DMS114 treated with DMSO at 0.1 percent for 48 hours (cell line): Measurements from ENCODE around the gene CCDC102A.
A peak's percentile ranks its signal among the peaks of the same experiment; 100 is the strongest.

ENCODE experiments used
- DNase-seq: peaks from one replicate; lab custom pipeline; 2025; ENCODE audit not compliant: unreplicated experiment; lab: John Stamatoyannopoulos, UW

The CCDC102A gene

GRCh38 chr16:57479976-57480753, 56.2 kb downstream of the CCDC102A start:
- DNase-seq = no peak

- no peak for DNase-seq
Measured at GRCh38 chr16:57479205-57479975, 57.0 kb downstream of the CCDC102A start.

DNA sequence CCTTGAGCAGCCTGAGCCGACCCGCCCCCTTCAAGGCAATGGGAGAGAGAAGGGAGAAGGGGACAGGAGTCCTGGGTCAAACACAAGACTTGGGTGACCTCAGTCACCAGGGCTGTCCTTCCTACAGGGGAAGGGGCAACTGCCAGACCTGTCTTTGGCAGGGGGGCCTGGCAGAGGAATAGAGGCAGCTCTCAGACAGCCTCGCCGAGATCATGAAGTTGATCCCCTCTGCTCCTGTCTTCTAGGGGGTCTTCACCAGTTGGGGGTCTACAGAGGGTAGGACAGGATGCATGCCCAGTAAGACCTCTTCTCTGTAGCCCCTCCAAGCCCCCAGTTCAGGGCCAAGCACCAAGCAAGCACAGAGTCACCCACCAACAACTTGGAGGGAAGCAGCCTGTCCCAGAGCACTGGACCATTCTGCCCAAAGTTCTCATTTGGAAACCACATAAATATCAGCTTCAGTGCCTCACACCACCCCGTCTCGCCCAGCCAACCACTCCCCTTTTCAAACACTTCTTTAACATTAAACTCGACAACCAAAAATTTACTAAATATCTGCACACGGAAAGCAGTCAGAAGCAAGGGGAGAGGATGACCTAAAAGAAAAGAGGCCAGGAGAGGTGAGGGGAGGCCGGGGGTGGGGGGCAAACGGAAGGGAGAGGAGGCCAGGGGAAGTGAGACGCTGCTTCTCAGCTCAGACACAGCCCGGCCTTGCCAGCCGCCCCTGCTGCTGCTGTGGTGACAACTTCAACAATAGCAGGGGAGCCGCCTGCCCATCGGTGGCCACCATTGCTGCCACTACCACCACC, 57.8 kb downstream of the CCDC102A start:
- no peak for DNase-seq

DNA sequence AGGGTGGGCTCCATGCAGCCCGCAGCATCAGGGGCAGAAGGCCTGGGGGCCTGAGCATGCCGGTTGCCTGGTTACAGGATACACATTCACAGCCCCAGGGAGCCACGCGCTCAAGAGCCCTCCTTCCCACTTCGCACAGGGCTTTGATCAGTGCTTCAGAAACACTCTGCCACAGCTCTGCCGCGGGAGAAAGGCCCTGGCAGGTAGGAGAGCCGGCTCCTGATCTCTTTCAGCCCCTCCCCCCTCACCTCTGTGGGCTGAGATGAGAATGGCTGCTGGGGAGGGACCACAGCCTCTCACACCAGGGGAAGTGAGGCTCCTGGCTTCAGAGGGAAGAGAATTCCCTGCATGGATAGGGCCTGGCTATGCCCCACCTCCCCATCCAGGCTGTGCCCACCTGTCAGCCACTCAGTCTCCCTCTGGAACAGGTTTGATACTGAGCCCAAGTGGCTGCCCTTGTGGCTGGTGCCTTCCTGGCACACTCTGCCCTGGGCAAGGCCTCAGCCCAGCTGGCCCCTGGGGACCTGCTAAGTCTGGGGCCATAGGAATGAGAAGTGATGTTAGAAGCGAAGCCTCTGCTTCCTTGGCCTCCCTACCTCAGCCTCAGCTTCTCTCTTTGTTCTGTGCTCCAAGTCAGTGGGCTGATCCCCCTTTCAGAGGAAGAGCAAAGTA, 58.7 kb downstream of the CCDC102A start:
- DNase-seq = no peak

- DNase-seq = no peak
Measured at GRCh38 chr16:57476546-57477410, 59.6 kb downstream of the CCDC102A start.

- DNase-seq = no peak
Measured at GRCh38 chr16:57475711-57476339, 60.5 kb downstream of the CCDC102A start.

DNA sequence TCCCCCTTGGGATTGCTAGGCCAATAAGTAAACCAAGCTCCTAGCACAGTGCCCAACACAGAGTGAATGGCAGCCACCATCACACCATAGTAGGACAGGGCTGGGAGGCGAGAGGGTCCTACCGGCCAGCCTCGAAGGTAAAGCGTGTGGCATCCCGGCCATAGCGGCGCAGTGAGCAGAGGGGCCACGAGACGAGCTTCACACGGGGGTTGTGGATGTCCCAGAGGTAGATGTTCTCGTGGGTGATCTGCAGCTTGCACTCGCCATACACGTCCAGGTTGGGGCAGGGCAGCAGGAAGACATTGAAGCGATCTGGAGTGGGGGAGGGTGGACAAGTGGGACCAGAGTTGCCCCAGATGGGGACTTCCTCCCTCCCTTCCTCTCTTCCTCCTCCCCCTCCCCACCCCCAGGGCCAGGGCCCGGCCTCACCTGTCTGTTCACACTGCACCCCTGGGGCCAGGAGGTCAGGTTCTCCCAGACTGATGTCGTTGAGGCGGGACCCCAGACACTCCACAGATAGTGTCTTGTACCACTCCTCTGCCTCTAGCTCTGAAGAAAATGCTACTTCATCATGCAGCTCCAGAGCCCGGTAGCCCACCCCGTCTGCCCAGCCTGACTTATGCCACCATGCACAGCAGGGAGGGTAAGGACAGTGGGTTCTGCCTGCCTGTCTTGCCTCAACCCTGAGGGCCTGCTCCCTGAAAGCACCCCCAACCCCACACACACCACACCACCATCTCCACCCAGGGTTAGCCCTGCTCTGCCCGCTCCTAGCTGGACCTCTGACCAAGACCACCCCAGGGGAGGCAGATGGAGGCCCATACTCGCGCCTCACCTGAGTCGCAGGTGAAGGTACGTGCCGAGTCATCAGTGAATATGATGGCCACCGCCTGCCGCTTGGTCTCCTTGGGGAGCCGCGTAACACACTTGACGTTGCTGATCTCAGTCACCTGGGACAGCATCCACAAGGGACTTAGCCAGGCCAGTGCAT, 61.4 kb downstream of the CCDC102A start:
- DNase-seq = no peak

DNA sequence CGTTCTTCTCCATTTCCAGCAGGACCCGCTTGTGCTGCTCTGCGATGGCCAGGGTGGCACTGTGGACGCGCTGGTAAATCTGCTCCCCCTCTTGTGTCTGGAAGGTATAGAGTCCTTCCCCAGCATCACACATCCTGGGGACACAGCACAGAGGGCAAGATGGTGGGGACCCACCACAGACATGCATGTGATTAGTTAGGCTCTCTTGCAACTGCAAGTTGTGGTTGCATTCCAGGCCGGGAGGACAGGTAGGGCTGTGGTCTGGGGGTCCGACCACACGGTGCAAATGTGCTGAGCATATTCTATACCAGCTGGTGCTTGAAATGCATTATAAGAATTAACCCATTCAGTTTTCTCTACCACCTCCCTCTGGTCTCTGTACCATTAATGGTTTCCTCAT, 62.5 kb downstream of the CCDC102A start:
- no peak for DNase-seq

GRCh38 chr16:57473176-57473840, 63.1 kb downstream of the CCDC102A start:
- no peak for DNase-seq

DNA sequence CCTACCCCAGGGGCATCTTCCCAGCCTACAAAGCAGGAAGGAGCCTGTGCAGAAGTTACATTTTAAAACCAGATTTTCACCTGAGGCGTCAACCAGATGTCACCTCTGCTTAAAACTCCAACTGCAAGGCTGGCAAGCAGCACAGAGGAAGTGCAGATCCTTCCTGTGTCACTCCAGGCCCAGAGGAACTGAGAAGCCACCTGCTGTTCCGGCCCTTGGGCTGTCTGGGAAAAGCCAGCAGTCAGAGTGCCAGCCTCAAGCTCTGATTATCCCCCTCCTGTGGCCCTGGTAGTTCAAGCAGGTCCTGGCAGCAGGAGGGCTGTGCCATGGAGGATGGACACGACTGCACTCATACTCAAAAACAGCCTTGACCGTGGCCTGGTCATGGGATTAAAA, 63.7 kb downstream of the CCDC102A start:
- DNase-seq = no peak

- peak; percentile 16 for DNase-seq
Measured at GRCh38 chr16:57471852-57472664, 64.3 kb downstream of the CCDC102A start.

GRCh38 chr16:57471209-57471608, 65.2 kb downstream of the CCDC102A start:
- DNase-seq = no peak

DNA sequence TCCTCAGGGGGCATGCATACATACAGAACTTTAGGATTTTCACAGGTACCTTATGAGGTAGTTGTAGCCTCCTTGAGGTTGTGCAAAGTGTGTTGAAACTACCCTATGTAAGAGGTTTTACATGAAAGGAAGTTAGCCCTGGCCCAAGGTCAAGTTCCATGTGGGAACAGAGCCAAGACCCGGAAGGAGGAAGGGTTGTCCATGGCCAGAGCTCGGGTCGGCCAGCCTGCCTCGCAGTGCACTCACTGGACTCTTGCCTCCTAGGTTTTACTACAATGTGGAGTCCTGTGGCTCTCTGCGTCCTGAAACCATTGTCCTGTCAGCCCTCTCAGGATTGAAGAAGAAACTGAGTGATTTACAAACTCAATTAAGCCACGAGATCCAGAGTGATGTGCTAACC, 65.7 kb downstream of the CCDC102A start:
- DNase-seq = no peak

DNA sequence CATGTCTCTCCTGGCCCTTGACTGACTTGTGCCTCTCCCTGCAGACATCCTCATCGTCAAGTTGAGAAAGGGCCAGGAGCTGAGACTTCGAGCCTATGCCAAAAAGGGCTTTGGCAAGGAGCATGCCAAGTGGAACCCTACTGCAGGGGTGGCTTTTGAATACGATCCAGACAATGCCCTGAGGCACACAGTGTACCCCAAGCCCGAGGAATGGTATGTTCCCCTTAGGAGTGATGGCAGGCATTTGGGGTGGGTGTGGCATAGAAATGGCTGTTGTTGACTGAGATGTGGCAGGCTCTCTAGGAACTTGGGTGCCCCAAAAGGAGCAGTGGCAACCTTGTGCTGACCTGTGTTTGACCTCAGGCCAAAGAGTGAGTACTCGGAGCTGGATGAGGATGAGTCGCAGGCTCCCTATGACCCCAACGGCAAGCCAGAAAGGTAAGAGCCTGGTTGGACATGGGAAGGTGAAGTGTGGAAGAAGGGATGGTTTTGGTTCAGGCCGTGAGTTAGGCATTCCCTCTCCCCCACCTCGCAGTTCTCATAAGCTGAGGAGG, 66.4 kb downstream of the CCDC102A start:
- DNase-seq = no peak

DNA sequence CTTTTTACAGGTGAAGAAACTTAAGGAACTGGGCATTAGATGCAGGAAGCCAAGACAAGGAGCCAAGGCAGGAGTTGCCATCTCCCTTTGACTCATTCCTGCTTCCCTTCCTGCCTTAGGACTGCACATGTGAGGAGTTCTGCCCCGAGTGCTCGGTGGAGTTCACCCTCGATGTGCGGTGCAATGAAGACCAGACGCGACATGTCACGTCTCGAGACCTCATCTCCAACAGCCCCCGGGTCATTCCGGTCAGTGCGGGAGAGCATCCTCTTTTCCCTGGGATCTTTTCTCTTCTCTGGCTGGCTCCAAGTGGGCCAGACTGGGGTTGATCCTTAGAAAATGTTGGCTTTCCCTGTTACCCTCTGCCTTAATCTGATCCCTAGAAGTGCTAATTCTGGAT, 67.3 kb downstream of the CCDC102A start:
- no peak for DNase-seq

DNA sequence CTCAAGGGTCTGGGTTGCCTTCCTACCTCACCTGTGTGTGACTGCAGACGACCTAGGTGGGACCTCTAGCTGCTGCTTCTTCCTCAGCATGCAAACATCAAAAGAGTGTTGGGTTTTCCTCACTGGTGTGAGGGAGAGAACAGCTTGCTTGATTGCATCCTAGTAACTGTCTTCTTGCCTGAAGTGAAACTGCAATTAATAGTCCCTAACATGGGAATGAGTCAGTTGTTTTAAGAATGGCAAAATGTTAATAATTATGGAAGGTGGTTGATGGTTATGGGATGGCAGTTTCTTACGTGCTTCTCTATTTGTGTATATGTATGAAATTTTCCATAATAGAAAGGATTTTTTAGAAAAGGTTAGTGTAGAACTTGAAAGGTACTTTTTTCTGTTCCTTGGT, 68.0 kb downstream of the CCDC102A start:
- DNase-seq = no peak

DNA sequence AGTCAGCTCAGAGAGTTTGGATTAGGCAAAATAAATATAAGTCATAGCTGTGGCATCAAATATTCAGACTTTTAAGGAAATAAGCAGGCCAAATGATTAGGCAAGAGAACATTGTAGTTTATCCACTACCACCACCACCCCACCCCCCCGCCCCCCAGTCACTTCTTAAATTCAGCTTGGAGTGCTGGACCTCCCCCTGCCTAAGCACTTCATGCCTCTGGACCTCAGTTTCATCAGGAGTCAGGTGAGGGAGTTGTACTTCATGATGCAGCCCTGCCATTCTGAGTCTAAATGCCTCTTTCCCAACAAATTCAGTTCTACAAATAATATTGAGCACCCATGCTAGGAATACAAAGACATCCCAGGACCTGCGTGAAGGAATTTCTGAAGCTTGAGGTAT, 71.8 kb downstream of the CCDC102A start:
- DNase-seq = no peak
